ENCODE measurements around the gene OR2A1.
"Not testable (repeated sequence)": the region's sequence is repeated elsewhere in the genome, so short reads cannot be mapped to it uniquely, and the experiment has no call there.

- not testable (repeated sequence) for TF ChIP-seq CTCF (IDR thresholded peaks at IDR 0.05; ENCODE audit: low read depth, low read length, missing input control); SP1 (IDR thresholded peaks at IDR 0.05); TAF1 (conservative IDR thresholded peaks at IDR 0.05)
Measured at GRCh38 chr7:144305156-144305555, 7.1 kb upstream of the OR2A1 start.

All from liver (tissue), 3 donors.